ENCODE results near the gene HNRNPR. TPM values are rescaled to one million over a fixed set of nuclear protein-coding genes. Genes with fewer than 3 reads are reported as not detected.

Gene HNRNPR
- total RNA-seq, 1 experiment from 2014 or later, result 194 TPM

GRCh38 chr1:23392125-23392855, 48.2 kb upstream of the HNRNPR start:
- no TSS peak for BruUV-seq (replicated peaks)

More at GRCh38 chr1:23392125-23392855, 48.2 kb upstream of the HNRNPR start:
- Histone ChIP-seq H3K79me2 (ENCODE audit: insufficient read depth, low read length) (no peaks in the 10 kb centered on the region), H4K20me1 (ENCODE audit: insufficient read depth) (no peaks in the 10 kb centered on the region), H3K9me3 (ENCODE audit: control insufficient read depth in 1 of 2, insufficient read depth in 1 of 2, low read depth in 1 of 2, low read length in 2 of 2) (no peaks in the 10 kb centered on the region), H3K4me3 (replicated peaks in 1 of 2; ENCODE audit: low read depth in 1 of 2, low read length in 2 of 2) (no peak overlapping the region), H3K27ac (ENCODE audit: low read depth, low read length) (no peak overlapping the region), H3K4me2 (ENCODE audit: low read length) (no peak overlapping the region), H2AFZ (ENCODE audit: low read depth, low read length, poor library complexity, severe bottlenecking) (no peak overlapping the region), H3K36me3 (ENCODE audit: control insufficient read depth in 1 of 2, insufficient read depth in 2 of 2, low read length in 2 of 2) (no peaks in the 10 kb centered on the region), H3K27me3 (ENCODE audit: insufficient read depth, low read length) (no peaks in the 10 kb centered on the region), H3K9ac (ENCODE audit: low read length) (no peak overlapping the region), H3K4me1 (ENCODE audit: control insufficient read depth in 1 of 2, insufficient read depth in 2 of 2, low read length in 2 of 2) (peaks cover 0 to 14% of the 10 kb centered on the region in 2 experiments; a peak in 2 of 4 replicates), H3K9me2 (ENCODE audit: insufficient read depth) (no peaks in the 10 kb centered on the region)
- DNase-seq (ENCODE audit: low read depth, low spot score) (no peak), ATAC-seq (no peak)
- CTCF ChIA-PET, result interaction anchor here (3.2 kb wide), 1 partner anchor 11 kb away, joined by 15 read pairs; no protein-coding TSS in a partner anchor
- RAD21 ChIA-PET (ENCODE audit: low non-redundant PET in 1 of 2, low total read pairs in 2 of 2, uncharacterized antibody in 2 of 2, unreplicated experiment in 2 of 2), result no interaction called here
- intact Hi-C loops (cut with micrococcal nuclease), result no loop called here
- TF ChIP-seq FOSL1 (IDR thresholded peaks at IDR 0.05; ENCODE audit: low read depth), result no peak
- TF ChIP-seq REST (IDR thresholded peaks at IDR 0.05; ENCODE audit: low read depth), result no peak
- TF ChIP-seq ZBTB33 (IDR thresholded peaks at IDR 0.05; ENCODE audit: extremely low read depth, insufficient replicate concordance, low read length), result no peak
- TF ChIP-seq SRF (IDR thresholded peaks at IDR 0.05; ENCODE audit: low read depth), result no peak
- POLR2A ChIA-PET, result no interaction called here
